ENCODE results near the gene BCAP29.

DNA sequence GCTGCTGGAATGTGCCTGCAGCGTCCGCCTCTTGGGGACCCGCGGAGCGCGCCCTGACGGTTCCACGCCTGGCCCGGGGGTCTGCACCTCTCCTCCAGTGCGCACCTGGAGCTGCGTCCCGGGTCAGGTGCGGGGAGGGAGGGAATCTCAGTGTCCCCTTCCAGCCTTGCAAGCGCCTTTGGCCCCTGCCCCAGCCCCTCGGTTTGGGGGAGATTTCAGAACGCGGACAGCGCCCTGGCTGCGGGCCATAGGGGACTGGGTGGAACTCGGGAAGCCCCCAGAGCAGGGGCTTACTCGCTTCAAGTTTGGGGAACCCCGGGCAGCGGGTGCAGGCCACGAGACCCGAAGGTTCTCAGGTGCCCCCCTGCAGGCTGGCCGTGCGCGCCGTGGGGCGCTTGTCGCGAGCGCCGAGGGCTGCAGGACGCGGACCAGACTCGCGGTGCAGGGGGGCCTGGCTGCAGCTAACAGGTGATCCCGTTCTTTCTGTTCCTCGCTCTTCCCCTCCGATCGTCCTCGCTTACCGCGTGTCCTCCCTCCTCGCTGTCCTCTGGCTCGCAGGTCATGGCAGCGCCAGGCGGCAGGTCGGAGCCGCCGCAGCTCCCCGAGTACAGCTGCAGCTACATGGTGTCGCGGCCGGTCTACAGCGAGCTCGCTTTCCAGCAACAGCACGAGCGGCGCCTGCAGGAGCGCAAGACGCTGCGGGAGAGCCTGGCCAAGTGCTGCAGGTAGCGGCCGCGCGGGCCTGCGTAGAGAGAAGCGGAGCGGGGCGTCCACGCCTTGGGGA is 81.2 kb downstream of the BCAP29 start:
- TF ChIP-seq, protein P1, sequence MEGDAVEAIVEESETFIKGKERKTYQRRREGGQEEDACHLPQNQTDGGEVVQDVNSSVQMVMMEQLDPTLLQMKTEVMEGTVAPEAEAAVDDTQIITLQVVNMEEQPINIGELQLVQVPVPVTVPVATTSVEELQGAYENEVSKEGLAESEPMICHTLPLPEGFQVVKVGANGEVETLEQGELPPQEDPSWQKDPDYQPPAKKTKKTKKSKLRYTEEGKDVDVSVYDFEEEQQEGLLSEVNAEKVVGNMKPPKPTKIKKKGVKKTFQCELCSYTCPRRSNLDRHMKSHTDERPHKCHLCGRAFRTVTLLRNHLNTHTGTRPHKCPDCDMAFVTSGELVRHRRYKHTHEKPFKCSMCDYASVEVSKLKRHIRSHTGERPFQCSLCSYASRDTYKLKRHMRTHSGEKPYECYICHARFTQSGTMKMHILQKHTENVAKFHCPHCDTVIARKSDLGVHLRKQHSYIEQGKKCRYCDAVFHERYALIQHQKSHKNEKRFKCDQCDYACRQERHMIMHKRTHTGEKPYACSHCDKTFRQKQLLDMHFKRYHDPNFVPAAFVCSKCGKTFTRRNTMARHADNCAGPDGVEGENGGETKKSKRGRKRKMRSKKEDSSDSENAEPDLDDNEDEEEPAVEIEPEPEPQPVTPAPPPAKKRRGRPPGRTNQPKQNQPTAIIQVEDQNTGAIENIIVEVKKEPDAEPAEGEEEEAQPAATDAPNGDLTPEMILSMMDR (optimal IDR thresholded peaks at IDR 0.05 in 1 of 3, IDR thresholded peaks at IDR 0.05 in 1 of 3, conservative IDR thresholded peaks at IDR 0.05 in 1 of 3; ENCODE audit: extremely low read depth in 1 of 3, insufficient read depth in 2 of 3, low read length in 3 of 3), result peak in 2 of 3 experiments; percentile 41
- TF ChIP-seq EZH2 (IDR thresholded peaks at IDR 0.05; ENCODE audit: low read length), result no peak
